Activated T-helper 1 cell treated with anti-CD3 and anti-CD28 coated beads, Interleukin-2, amount 50 U/mL, for 16 hours (primary cell): Measurements from ENCODE around the gene STAP2.
"Not testable (repeated sequence)": the region's sequence is repeated elsewhere in the genome, so short reads cannot be mapped to it uniquely, and the experiment has no call there.

Experiments used
- DNase-seq, 2 donors: peaks; one replicate each; pipeline ENCODE4 v3.0.0-alpha.2; 2020; ENCODE audit warnings: low read depth in 1 of 2, low spot score in 1 of 2

Gene STAP2

GRCh38 chr19:4302243-4302640 is 36.4 kb downstream of the STAP2 start, which contains the start of gene TMIGD2:
TSS of gene TMIGD2 (minus strand) at chr19:4302389. CDS start at chr19:4302385, 4 bp downstream.
- DNase-seq: no peak

- no peak for DNase-seq
Measured at GRCh38 chr19:4301590-4302242, 36.9 kb downstream of the STAP2 start.

- DNase-seq: no peak
Measured at GRCh38 chr19:4300589-4300988, 38.0 kb downstream of the STAP2 start.

GRCh38 chr19:4298810-4299550 is 39.6 kb downstream of the STAP2 start:
- no peak for DNase-seq

- DNase-seq: no peak
Measured at GRCh38 chr19:4297901-4298809, 40.5 kb downstream of the STAP2 start.

GRCh38 chr19:4295972-4296771 is 42.5 kb downstream of the STAP2 start:
- DNase-seq: no peak

- no peak for DNase-seq
Measured at GRCh38 chr19:4294389-4294788, 44.2 kb downstream of the STAP2 start.

- DNase-seq: no peak
Measured at GRCh38 chr19:4292515-4292914, 46.1 kb downstream of the STAP2 start.

GRCh38 chr19:4291184-4291732 is 47.4 kb downstream of the STAP2 start:
- DNase-seq: no peak

GRCh38 chr19:4288091-4288777 is 50.4 kb downstream of the STAP2 start:
- no peak for DNase-seq

- not testable (repeated sequence) for DNase-seq
Measured at GRCh38 chr19:4286141-4286540, 52.5 kb downstream of the STAP2 start.

GRCh38 chr19:4284974-4285373 is 53.7 kb downstream of the STAP2 start:
- no peak for DNase-seq

GRCh38 chr19:4284176-4284958 is 54.3 kb downstream of the STAP2 start:
- no peak for DNase-seq

GRCh38 chr19:4279530-4280422 is 58.9 kb downstream of the STAP2 start:
- no peak for DNase-seq

GRCh38 chr19:4279267-4279529 is 59.4 kb downstream of the STAP2 start:
- no peak for DNase-seq

- no peak for DNase-seq
Measured at GRCh38 chr19:4278419-4279266, 60.0 kb downstream of the STAP2 start, which contains the start of gene SHD. TSS of gene SHD (plus strand) at chr19:4279266. CDS start at chr19:4280064, 798 bp downstream.

GRCh38 chr19:4278010-4278409 is 60.6 kb downstream of the STAP2 start:
- DNase-seq: no peak
